Liver (tissue), 3 donors: ENCODE data around the gene UGT1A9.

ENCODE experiments used
- CTCF ChIP-seq: fragments of 150-350 bp; IDR thresholded peaks from 2 replicates; pipeline ENCODE4 v1.5.1; 2017; ENCODE audit warnings: improper control_type of control experiment, low read depth, low read length; ENCODE audit not compliant: missing input control
- EGR1 ChIP-seq, 2 donors: IDR thresholded peaks; 2 replicates each; pipeline ENCODE4 v1.6.1; 2016 to 2018; ENCODE audit warnings: antibody characterized with exemption in 2 of 2, low read depth in 2 of 2
- GABPA ChIP-seq, 2 donors: IDR thresholded peaks in 1 of 2; conservative IDR thresholded peaks in 1 of 2; 2 replicates each; pipeline ENCODE4 v1.6.1; 2016; ENCODE audit warnings: antibody characterized with exemption in 2 of 2, mild to moderate bottlenecking in 1 of 2, moderate library complexity in 1 of 2
- JUND ChIP-seq, 2 donors: IDR thresholded peaks; 2 replicates each; pipeline ENCODE4 v1.6.1; 2016; ENCODE audit warnings: antibody characterized with exemption in 2 of 2
- MAX ChIP-seq: IDR thresholded peaks from 2 replicates; pipeline ENCODE4 v1.6.1; 2016; ENCODE audit warnings: antibody characterized with exemption
- RAD21 ChIP-seq, 2 donors: IDR thresholded peaks; 2 replicates each; pipeline ENCODE4 v1.6.1; 2016; ENCODE audit warnings: antibody characterized with exemption in 2 of 2, mild to moderate bottlenecking in 2 of 2
- REST ChIP-seq: IDR thresholded peaks from 2 replicates; pipeline ENCODE4 v1.6.1; 2016; ENCODE audit warnings: antibody characterized with exemption, mild to moderate bottlenecking
- RXRA ChIP-seq, 2 donors: IDR thresholded peaks; 2 replicates each; pipeline ENCODE4 v1.6.1; 2017 to 2018; ENCODE audit warnings: antibody characterized with exemption in 2 of 2, mild to moderate bottlenecking in 1 of 2
- SP1 ChIP-seq: IDR thresholded peaks from 2 replicates; pipeline ENCODE4 v1.6.1; 2018; ENCODE audit warnings: antibody characterized with exemption, mild to moderate bottlenecking
- TAF1 ChIP-seq: conservative IDR thresholded peaks from 2 replicates; pipeline ENCODE4 v1.6.1; 2016; ENCODE audit warnings: antibody characterized with exemption, mild to moderate bottlenecking
- donor health status: healthy.
- donor health status: healthy.

- TF ChIP-seq CTCF (no peak), REST (no peak), GABPA (IDR thresholded peaks at IDR 0.05 in 1 of 2, conservative IDR thresholded peaks at IDR 0.05 in 1 of 2) (no peak), TAF1 (no peak), JUND (IDR thresholded peaks at IDR 0.05) (no peak), SP1 (no peak), EGR1 (IDR thresholded peaks at IDR 0.05; ENCODE audit: low read depth in 2 of 2) (no peak), MAX (no peak), RAD21 (IDR thresholded peaks at IDR 0.05) (no peak), RXRA (IDR thresholded peaks at IDR 0.05) (no peak)
Measured at GRCh38 chr2:233758141-233758540, 86.4 kb downstream of the UGT1A9 start.
